ENCODE data around the gene CSNK1G1.
"Not testable (repeated sequence)": the region's sequence is repeated elsewhere in the genome, so short reads cannot be mapped to it uniquely, and the experiment has no call there.

The CSNK1G1 gene

DNA sequence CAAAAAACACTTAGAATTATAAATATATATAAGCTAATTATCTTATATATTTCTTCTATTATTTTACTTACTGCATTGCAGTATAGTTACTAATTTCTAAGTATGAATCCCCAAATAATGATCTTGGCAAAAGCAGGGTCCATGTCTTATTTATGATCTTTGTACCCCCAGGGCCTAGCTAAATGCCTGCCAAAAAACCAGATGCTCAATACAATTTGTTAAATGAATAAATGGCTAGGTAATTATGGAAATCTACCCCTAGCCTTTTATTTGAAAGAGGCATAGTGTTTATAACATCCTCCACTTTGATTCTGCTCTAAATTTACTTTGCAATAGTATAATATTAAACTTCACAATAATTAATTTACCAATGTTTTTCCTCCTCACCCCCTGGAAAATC lies 69.5 kb downstream of the CSNK1G1 start:
- DNase-seq = no peak

DNA sequence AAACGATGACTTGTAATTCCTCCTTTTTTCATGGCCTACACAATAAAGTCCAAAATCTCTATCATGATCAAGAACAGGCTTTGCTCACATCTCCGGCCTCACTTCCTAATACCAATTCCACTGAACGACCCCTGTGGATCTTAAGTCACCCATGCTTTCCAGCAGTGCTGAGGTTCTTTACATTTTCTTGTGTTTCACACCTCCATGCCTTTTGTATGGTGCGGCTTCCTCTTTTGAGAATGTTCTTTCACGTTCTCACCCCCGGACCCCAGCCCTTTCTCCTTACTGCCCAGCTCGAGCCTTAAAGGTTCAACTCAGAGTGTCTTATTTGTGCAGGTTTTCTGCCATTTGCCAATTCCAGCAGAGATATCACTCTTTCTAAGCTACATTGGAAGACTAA lies 70.1 kb downstream of the CSNK1G1 start:
- DNase-seq = no peak

DNA sequence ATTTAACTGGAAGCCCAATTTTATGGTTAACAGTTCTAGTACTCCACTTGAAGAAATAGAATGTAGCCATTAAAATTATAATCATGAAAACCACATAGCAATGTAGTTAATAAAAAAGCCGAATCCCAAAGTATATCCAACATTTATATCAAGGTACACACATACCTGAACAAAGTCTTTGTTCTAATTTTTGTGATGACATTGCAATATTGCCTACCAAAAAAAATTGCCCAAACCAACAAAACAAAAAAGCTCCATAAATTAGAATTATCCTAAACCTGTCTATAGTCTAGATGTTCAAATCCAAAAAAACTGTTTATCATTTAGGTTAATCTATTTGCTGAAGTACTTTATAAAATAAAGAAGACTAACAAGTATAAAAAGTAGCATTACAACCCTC lies 70.8 kb downstream of the CSNK1G1 start:
- no peak for DNase-seq

DNA sequence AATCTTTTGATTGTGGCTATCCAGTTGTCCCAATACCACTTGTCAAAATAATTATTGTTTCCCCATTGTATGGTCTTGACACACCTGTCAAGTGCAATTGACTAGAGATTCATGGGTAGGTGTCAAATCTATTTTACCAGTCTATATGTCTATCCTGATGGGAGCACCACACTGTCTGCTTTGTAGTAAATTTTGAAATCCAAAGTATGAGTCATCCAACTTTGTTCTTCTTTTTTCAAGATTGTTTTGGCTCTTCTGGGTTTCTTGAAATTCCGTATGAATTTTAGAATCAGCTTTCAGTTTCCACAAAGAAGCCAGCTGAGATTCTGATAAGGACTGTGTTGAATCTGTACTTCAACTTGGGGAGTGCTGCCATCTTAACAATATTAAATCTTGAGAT lies 71.9 kb downstream of the CSNK1G1 start:
- no peak for DNase-seq

DNA sequence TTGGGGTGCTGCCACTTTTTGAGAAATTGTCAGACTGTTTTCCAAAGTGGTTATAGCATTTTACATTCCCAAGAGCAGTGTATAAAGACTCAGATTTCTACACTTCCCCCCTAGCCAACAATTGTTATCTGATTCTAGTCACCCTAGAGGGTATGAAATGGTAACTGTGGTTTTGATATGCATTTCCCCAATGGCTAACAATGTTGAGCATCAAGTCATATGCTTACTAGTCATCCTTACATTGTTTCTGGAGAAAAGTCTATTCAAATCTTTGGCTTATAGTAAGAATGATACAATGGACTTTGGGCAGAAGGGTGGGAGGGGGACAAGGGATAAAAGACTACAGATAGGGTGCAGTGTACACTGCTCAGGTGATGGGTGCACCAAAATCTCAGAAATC lies 73.3 kb downstream of the CSNK1G1 start:
- no peak for DNase-seq

DNA sequence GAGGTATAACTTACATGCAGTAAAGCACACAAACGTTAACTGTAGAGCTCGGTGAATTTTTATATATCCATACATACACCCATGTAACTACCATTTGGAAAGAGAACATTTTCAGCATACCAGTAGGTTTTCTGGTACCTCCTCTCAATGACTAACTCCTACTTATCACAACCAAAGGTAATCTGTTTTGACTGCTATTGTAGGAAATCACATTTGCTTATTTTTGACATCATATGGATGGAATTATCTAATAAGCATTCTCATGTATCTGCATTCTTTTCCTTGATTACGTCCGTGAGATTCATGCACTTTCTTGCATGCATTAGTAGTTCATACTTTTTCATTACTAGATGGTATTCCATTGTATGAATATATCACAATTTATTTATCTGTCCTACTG lies 76.8 kb downstream of the CSNK1G1 start:
- no peak for DNase-seq

DNA sequence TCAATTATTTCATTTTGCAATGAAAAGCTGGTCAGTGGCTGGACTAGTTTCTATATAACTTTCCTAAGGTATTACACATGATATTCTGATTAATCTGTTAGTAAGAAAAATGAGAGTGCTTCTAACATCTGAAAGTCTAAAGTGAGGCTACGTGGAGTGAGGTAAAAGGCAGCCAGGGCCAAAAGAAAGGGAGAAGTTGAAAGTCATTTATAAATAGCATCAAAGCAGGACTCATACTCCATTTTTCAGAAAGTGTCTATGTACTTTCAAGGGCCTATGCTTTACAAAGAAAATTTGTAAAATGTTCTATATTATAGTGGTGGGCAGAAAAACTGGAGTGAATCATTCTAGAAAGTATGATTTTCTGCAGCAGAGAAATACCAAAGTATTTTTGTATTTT lies 80.0 kb downstream of the CSNK1G1 start:
- DNase-seq = no peak

DNA sequence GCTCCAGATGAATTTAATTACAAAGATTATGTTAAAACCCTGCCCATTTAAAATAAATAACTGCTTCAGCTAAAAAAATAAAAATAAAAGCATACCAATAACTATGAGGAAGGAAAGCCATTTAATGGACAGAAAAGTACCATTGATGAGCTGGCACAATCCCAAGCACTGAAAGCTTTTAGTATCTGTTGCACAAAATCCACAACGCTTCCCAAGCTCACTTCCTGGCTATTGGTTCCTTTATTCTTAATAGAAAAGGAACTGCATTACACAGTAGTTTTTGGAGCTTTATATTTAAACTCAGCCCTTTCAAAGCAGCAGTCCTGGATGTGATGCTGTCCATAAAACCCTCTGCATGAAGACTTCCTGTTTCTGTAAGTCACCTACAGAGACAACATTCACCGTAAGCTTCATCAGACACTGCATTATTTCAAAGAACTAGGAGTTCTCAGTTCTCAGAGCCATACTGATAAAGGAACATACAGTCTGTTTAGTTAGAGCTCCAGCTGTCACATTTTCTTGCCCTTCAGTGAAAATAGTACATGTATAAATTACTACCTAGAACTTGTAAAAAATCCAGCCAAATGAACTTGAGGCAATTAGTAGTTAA lies 81.5 kb downstream of the CSNK1G1 start:
- no peak for DNase-seq

DNA sequence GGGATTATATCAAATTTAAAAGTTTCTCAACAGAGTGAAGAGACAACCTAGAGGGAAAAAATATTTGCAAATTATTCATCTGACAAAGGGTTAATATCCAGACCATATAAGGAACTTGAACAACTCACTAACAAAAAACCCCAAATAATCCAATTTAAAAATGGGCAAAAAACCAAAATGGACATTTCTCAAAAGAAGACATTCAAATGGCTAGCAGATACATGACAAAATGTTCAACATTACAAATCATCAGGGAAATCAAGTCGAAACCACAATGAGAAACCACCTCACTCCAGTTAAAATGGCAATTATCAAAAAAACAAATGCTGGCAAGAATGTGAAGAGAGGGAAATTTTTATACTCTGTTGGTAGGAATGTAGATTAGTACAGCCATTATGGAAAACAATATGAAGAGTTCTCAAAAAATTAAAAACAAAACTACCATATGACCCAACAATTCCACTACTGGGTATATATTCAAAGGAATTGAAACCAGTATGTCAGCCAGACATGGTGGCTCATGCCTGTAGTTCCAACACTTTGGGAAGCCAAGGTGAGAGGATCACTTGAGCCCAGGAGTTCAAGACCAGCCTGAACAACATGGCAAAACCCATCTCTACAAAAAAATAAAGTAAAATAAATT lies 88.5 kb downstream of the CSNK1G1 start:
- no peak for DNase-seq

DNA sequence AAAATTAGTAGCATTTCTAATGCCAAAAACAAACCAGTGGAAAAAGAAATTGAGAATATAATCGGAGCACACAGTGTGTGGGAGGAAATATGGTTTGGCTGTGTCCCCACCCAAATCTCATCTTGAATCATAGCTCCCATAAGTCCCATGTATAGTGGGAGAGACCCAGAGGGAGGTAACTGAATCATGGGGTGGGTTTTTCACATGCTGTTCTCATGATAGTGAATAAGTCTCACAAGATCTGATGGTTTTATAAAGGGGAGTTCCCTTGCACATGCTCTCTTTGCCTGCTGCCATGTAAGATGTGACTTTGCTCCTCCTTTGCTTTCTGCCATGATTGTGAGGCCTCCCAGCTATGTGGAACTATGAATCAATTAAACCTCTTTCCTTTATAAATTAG lies 90.8 kb downstream of the CSNK1G1 start:
- not testable (repeated sequence) for DNase-seq

DNA sequence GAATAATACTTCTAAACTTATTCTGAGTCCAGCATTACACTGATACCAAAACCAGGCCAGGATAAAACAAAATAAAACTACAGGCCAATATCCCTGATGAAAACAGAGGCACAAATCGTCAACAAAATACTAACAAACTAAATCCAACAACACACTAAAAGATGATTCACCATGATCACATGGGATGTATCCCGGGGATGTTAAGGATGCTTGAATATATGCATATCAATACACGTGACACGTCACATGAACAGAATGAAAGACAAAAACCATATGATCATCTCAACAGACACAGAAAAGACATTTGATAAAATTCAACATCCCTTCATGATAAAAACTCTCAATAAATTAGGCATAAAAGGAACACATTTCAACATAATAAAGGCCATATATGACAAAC lies 91.5 kb downstream of the CSNK1G1 start:
- DNase-seq = no peak

DNA sequence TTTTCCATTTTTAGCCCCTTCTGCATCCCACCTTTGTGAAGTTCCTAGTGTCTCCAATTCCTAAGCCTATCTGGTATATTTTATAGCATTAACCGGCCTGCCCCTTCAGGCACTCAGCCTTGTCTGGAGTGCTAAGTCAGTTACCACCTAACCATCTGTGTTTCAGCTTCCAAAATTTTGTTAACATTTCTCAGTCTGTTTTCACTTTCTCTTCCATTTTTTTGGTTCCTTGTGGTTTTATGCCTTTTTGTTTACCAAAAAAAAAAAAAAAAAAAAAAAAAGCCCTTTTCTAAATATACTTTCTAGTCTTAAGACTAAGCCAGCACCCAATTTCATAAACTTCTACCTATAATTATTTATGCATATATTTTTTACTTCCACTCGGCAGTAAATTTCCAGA lies 92.4 kb downstream of the CSNK1G1 start:
- DNase-seq = no peak

DNA sequence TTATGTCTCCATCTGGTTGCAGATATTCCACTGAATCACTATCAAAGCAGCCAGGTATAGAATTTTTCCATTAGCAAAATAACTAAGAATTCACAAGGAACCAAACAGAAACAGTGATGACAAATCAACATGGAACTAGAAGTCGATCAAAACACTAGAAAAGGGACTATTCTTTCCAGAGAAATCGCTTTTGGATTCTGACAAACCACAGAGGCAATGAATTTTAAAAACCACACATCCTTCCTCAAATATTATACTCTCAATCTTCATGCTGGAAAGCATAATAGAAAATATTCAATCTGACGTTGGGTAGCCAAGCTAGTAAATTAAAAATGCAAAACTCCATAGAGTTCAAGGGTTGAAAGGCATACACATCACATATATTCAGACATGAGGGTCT lies 99.9 kb downstream of the CSNK1G1 start:
- no peak for DNase-seq

DNA sequence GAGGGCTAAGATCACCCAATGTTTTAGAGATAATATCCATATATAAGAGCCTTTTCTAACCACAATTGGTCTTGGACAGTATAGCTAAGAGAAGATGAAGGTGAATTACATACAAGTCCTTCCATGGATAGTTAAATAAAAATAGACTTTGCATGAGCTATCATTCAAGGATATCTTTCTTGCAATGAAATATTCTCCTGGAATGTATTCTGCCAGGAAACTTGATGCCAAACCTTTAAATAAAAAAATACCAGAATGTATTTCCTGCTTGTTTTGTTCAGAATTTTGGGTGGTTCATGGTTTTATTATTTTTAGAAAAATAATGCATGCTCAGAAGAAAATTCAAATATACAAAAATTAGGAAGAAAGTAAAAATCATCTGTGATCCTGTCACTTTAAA lies 104.3 kb downstream of the CSNK1G1 start:
- no peak for DNase-seq

DNA sequence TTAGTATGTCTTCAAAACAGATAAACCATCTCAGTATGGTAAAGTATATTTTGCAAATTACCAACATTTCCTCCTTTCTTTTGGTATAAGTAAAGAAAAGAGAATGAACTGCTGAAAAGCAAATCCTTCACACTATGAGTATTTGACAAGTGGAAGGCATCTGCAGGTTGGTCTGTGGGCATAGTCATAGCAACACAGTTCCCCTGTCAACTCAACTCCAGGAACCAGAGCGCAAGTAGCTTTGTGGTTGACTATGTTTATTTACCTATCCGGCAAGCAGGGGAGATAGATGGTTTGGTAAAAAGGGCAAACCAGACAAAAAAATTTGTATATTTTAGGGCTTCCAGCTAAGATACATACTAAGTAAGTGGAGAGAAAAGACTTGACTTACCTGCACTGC lies 104.9 kb downstream of the CSNK1G1 start:
- DNase-seq = no peak

DNA sequence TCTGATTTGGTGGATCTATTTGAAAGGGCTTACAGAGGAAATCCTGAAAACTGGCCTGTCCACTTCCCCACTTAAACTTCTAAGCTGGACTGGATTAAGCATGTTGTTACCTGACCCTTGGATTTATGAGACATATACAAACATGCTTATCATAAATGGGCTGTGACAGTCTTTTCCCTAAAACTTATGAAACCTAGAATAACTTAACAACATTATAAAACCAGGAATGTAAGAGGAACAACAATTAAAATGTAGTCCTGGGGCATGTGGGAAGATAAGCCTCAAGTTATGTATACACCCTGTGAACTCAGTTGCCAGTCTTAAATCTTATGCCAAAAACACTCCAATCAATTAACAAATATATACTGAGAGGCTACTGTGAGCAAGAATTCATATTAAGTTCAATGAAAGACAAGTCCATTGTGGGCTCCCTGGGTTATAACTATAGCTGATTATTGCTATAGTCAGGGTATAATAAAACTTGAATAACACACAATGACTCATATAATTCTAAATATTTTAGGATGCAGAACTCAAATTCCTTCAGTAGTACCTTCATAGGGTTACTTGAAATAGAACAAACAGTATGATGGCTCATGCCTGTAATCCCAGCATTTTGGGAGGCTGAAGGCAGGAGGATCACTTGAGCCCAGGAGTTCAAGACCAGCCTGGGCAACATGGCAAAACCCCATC lies 105.9 kb downstream of the CSNK1G1 start:
- DNase-seq = no peak

DNA sequence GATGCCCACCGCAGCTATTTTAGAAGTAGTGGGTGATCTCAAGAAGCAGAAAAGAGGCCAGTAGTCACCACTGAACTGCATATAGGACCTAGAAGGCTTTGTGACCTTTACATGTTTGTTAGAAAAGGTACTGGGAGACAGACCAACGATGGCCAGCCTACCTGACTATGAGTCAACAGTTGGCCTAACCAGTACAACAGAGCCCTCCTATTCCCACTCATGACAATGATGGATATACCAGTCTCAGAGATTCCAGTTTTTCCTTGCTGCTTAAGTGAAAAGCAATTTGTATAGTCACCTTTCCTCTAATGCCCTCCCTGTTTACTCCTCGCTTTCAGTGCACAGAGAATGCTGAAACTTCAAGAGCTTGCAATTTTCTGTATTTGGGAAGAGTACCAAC lies 106.6 kb downstream of the CSNK1G1 start:
- no peak for DNase-seq

DNA sequence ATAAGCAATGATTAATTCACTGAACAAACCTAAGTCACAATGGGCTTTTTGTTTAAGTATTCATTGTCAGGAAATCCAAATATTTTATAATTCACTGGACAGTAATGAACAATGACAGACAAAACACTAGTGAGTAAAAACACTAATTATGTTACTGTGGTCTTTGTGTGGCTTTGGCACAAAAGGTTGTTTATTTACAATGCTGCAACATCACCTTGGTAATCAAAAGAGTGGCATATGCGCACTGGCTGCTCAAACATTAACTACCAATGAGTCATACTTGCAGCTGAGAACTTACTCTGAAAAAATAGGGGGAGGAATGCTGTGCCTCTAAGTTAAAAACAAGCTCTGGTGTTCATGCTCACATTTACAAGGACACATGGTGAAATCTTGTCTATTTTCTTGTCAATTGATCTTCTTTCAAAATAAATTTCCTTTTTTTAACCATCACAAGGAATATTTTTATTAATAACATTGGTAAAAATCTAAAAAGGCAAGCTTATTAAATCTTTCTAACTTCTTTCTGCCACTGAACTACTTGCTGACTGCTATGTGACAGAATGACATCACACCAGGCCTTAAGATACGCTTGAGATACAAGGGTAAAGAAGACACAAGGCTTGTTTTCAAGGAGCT lies 107.9 kb downstream of the CSNK1G1 start:
- DNase-seq = peak in 2 of 14 donors; percentile 5 to 7

DNA sequence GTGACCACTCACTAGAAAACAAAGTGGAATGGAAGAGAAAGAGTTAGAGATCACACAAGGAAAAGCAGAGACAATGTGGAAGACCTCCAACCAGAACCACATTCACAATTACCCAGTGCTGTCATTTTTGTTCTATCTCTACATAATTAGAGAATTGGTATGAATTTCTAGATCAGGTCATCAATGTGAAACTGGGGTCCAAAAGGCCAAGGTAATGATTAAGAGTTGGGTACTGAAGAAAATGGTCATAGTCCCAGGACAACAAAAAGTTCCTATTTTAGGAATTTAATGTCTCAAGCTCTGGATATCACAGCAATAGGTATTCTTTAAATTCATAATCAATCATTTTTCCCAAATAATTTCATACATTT lies 108.5 kb downstream of the CSNK1G1 start:
- DNase-seq = no peak

DNA sequence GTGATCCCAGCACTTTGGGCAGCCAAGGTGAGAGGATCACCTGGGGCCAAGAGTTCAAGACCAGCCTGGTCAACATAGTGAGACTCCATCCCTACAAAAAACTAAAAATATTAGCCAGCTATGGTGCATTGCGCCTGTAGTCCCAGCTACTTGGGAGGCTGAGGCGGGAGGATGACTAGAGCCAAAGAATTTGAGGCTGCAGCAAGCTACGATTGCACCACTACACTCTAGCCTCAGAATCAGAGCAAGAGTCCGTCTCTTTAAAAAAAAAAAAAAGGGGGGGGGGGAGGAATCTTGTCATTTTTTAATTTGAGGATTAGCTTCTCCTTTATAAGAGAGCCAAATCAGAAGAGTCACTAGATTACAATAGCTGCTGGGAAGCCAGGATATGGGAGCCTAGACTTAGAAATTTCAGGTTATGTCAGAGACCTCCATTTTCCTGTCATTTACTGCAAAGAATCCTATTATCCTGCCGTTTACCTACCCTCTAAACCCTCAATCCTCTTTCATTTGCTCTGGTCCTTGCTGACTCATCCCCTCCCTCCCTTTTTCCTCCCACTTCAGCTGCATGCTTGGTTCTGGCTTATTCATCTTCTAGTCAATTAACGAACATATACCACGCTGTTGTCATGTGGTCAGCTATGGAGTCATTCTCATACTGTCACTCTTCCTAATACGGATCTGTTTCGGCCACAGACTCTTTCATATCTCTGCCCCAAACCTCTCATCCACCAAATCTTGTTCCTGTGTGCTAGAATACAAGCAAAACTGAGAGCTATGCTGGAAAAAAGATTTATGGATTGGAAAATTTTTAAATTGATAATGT lies 109.4 kb downstream of the CSNK1G1 start:
- peak in 1 of 14 donors; percentile 10 for DNase-seq

DNA sequence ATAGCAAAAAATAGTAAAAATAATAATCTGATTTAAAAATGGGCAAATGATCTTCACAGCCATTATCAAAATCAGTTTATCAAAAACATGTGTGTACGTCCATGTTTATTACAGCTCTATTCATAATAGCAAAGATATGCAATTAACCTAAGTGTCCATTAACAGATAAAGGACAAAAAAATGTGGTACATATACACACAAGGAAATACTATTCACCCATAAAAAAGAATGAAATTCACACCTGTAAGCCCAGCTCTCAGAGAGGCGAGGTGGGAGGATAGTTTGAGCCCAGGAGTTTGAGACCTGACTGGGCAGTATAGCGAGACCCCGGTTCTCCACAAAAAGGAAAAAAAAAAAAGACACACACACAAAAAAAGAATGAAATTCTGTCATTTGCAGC lies 110.6 kb downstream of the CSNK1G1 start:
- no peak for DNase-seq

DNA sequence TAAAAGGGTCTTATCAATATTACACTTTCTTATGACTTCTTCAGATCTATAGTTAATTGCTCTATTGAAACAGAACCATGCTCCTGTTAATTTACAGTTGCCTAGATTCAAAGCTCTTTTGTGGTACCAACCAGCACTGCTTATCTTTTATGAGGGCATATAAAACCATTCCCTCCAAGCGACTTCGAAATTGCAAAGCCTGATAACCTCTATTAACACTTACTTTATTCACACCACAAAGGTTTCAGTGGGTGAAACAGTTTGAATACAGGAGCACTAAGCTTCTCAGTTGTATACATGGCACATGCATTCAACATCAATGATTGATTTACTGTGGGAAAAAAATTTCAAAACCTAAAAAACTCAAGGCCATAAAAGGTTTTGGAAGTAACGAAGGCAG lies 118.3 kb downstream of the CSNK1G1 start:
- no peak for DNase-seq

All from C1 segment of cervical spinal cord (tissue), 14 donors.